Epithelial cell of esophagus (primary cell): ENCODE measurements around the gene SSTR5.

ENCODE experiments used
- DNase-seq: peaks from one replicate; pipeline ENCODE4 v3.0.0; 2010; ENCODE audit warnings: low read depth
- H3K4me3 ChIP-seq: 2 replicates; pipeline ENCODE4 v1.5.1; 2011; ENCODE audit warnings: mild to moderate bottlenecking, low read length, control low read depth
- TF ChIP-seq, protein P1 (sequence below): IDR thresholded peaks from 2 replicates; pipeline ENCODE4 v1.5.1; 2011; ENCODE audit warnings: low read depth, mild to moderate bottlenecking, low read length, control low read depth, inconsistent platforms; ENCODE audit not compliant: insufficient read depth; ENCODE audit errors: missing control alignments

The SSTR5 gene

DNA sequence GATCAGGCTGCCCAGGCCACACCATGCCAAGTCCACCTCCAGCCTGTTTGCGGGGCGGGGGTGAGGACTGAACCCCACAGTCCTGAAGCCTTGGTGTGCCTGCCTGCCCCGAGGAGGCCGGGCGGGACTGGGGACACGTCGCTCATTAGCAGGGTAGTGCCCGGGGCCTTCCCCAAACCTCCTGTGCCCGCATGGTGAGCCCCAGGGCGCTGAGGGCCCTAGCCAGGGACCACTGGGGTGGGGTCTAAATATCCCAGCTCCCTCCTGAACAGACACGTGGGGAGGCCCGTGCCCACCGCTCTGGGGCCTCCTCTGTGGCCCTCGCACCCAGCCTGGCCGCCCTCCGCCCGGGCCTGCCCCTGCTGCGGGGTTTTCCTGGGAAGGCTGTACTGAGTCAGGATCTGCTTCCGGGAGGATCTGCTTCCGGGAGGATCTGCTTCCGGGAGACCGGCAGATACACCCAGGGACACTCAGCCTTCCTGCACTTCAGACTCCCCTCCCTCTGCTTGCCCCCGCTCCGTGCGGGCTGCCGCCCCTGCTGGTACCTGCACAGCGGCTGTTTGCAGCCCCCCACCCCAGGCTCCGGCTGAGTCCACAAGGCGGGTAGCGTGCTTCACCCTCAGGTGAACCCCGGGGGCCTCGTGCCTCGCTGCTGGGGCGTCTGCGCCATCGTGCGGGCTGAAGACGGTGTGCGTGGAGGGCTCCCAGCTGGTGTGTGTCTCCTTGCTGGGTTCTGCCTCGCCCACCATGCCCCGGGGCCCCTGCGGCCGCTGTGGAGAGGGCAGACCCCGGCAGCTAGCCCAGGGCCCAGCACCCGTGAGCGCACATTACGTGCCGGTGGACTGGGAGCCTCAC lies 56.8 kb downstream of the SSTR5 start:
- H3K4me3 ChIP-seq, result no peak overlapping the region
- TF ChIP-seq, protein P1, sequence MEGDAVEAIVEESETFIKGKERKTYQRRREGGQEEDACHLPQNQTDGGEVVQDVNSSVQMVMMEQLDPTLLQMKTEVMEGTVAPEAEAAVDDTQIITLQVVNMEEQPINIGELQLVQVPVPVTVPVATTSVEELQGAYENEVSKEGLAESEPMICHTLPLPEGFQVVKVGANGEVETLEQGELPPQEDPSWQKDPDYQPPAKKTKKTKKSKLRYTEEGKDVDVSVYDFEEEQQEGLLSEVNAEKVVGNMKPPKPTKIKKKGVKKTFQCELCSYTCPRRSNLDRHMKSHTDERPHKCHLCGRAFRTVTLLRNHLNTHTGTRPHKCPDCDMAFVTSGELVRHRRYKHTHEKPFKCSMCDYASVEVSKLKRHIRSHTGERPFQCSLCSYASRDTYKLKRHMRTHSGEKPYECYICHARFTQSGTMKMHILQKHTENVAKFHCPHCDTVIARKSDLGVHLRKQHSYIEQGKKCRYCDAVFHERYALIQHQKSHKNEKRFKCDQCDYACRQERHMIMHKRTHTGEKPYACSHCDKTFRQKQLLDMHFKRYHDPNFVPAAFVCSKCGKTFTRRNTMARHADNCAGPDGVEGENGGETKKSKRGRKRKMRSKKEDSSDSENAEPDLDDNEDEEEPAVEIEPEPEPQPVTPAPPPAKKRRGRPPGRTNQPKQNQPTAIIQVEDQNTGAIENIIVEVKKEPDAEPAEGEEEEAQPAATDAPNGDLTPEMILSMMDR, result no peak
- DNase-seq, result no peak

DNA sequence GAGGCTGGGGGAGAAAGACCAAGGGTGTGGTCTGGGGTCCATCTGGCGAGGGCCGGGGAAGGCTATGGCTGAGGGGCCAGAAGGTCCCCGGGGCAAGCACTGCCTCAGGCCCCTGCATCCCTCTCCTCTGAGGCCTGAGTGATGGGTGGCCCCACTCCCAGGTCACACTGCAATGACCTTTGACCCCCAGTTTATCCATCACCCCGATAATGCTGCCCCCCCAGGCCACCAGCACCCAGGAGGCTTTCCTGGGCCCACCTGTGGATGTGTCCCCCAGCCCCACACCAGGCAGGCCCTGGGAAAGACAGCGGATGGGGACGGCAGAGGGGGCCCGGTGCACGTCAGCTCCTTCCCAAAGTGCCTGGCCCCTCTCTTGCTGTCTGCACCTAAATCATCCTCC lies 57.8 kb downstream of the SSTR5 start:
- H3K4me3 ChIP-seq, result no peak overlapping the region
- TF ChIP-seq, protein P1, result no peak
- no peak for DNase-seq
